Measurements from ENCODE around the gene WDR86. TPM values are rescaled to one million over a fixed set of nuclear protein-coding genes. Genes with fewer than 3 reads are reported as not detected.

The WDR86 gene
- total RNA-seq, 1 experiment from 2014 or later, result 0.86 TPM

DNA sequence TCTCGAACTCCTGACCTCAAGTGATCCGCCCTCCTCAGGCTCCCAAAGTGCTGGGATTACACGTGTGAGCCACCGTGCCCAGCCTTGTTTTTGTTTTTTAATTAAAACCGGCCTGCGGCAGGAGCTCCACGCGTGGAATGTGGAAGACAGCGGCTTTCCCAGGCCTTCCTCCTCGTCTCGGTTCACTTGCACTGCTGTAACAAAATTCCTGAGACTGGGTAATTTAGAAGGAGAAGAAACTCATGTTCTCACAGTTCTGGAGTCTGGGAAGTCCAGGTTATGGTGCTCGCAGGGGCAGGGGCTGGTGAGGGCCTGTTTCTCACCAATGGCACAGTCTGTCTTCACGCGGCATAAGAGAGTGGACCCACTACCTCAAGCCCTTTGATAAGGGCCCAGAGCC is 44.5 kb upstream of the WDR86 start:
- H3K4me3 ChIP-seq (ENCODE audit: low read depth, low read length, poor library complexity, severe bottlenecking), result no peak overlapping the region
- intact Hi-C loops (cut with micrococcal nuclease; ENCODE audit: unreplicated experiment), result no loop called here
- DNase-seq (ENCODE audit: low spot score), result no peak
- POLR2A ChIA-PET (ENCODE audit: low non-redundant PET), result interaction anchor here (0.6 kb wide), 1 partner anchor 26 kb away, joined by 10 read pairs; no protein-coding TSS in a partner anchor
- no peaks in the 10 kb centered on the region for H3K9me3 ChIP-seq (ENCODE audit: low read depth, low read length, poor library complexity, severe bottlenecking)
- H3K4me1 ChIP-seq (ENCODE audit: insufficient read depth, low read length, poor library complexity, severe bottlenecking), result no peaks in the 10 kb centered on the region
- no peak overlapping the region for H3K27ac ChIP-seq (ENCODE audit: low read depth, low read length, poor library complexity, severe bottlenecking)
- no peaks in the 10 kb centered on the region for H3K36me3 ChIP-seq (ENCODE audit: insufficient read depth, low read length, poor library complexity, severe bottlenecking)
- CTCF ChIA-PET, result interaction anchor here (0.5 kb wide), 1 partner anchor 28 kb away, joined by 3 read pairs; no protein-coding TSS in a partner anchor
- TF ChIP-seq, protein P1, sequence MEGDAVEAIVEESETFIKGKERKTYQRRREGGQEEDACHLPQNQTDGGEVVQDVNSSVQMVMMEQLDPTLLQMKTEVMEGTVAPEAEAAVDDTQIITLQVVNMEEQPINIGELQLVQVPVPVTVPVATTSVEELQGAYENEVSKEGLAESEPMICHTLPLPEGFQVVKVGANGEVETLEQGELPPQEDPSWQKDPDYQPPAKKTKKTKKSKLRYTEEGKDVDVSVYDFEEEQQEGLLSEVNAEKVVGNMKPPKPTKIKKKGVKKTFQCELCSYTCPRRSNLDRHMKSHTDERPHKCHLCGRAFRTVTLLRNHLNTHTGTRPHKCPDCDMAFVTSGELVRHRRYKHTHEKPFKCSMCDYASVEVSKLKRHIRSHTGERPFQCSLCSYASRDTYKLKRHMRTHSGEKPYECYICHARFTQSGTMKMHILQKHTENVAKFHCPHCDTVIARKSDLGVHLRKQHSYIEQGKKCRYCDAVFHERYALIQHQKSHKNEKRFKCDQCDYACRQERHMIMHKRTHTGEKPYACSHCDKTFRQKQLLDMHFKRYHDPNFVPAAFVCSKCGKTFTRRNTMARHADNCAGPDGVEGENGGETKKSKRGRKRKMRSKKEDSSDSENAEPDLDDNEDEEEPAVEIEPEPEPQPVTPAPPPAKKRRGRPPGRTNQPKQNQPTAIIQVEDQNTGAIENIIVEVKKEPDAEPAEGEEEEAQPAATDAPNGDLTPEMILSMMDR (conservative IDR thresholded peaks at IDR 0.05; ENCODE audit: low read depth, low read length), result no peak
- no peak for TF ChIP-seq EZH2 (IDR thresholded peaks at IDR 0.05; ENCODE audit: borderline replicate concordance, low read depth, low read length, poor library complexity, severe bottlenecking)
- H3K27me3 ChIP-seq (replicated peaks; ENCODE audit: insufficient read depth, low read depth, low read length, poor library complexity), result no peaks in the 10 kb centered on the region
- no TSS peak for BruUV-seq (replicated peaks)

DNA sequence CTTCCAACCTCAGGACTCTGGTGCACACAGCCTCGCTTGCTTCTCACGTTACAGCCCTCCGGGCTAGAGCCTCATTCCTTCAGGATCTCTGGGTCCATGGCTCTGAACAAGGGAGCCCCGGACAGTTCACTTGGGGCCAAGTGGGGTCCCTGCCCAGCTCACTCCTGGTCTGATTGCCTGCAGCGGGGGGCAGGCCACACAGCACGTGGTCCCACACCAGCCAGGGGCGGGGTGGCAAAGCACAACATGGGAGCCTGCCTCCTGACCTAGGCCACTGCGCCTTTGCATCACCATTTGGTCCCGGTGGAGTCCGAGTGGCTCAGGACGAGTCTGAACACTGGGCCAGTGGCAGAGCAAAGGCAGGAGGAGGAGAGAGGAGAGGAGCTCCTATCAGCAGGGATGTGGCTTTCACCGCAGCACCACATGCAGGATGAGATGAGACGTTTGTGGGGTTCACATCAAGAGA is 43.5 kb upstream of the WDR86 start:
- CTCF ChIA-PET, result no interaction called here
- no TSS peak for BruUV-seq (replicated peaks)

GRCh38 chr7:151452680-151453325 is 43.0 kb upstream of the WDR86 start:
- no peaks in the 10 kb centered on the region for H3K36me3 ChIP-seq (ENCODE audit: insufficient read depth, low read length, poor library complexity, severe bottlenecking)
- H3K4me3 ChIP-seq (ENCODE audit: low read depth, low read length, poor library complexity, severe bottlenecking), result no peak overlapping the region
- ChIA-PET POLR2A (ENCODE audit: low non-redundant PET) (no interaction called here), CTCF (no interaction called here)
- no peak for TF ChIP-seq EZH2 (IDR thresholded peaks at IDR 0.05; ENCODE audit: borderline replicate concordance, low read depth, low read length, poor library complexity, severe bottlenecking)
- TF ChIP-seq, protein P1 (conservative IDR thresholded peaks at IDR 0.05; ENCODE audit: low read depth, low read length), result no peak
- H3K27me3 ChIP-seq (replicated peaks; ENCODE audit: insufficient read depth, low read depth, low read length, poor library complexity), result no peaks in the 10 kb centered on the region
- DNase-seq (ENCODE audit: low spot score), result no peak
- peaks cover 4% of the 10 kb centered on the region for H3K4me1 ChIP-seq (ENCODE audit: insufficient read depth, low read length, poor library complexity, severe bottlenecking)
- BruUV-seq (replicated peaks), result no TSS peak
- H3K27ac ChIP-seq (ENCODE audit: low read depth, low read length, poor library complexity, severe bottlenecking), result no peak overlapping the region
- intact Hi-C loops (cut with micrococcal nuclease; ENCODE audit: unreplicated experiment), result no loop called here
- H3K9me3 ChIP-seq (ENCODE audit: low read depth, low read length, poor library complexity, severe bottlenecking), result no peaks in the 10 kb centered on the region

More for the DNA sequence above, 43.5 kb upstream of the WDR86 start:
- intact Hi-C loops (cut with micrococcal nuclease; ENCODE audit: unreplicated experiment), result no loop called here
- POLR2A ChIA-PET (ENCODE audit: low non-redundant PET), result no interaction called here
- no peak for DNase-seq (ENCODE audit: low spot score)
- H3K9me3 ChIP-seq (ENCODE audit: low read depth, low read length, poor library complexity, severe bottlenecking), result no peaks in the 10 kb centered on the region
- no peaks in the 10 kb centered on the region for H3K4me1 ChIP-seq (ENCODE audit: insufficient read depth, low read length, poor library complexity, severe bottlenecking)
- no peak for TF ChIP-seq EZH2 (IDR thresholded peaks at IDR 0.05; ENCODE audit: borderline replicate concordance, low read depth, low read length, poor library complexity, severe bottlenecking)
- TF ChIP-seq, protein P1 (conservative IDR thresholded peaks at IDR 0.05; ENCODE audit: low read depth, low read length), result no peak
- H3K36me3 ChIP-seq (ENCODE audit: insufficient read depth, low read length, poor library complexity, severe bottlenecking), result no peaks in the 10 kb centered on the region
- H3K4me3 ChIP-seq (ENCODE audit: low read depth, low read length, poor library complexity, severe bottlenecking), result no peak overlapping the region
- no peak overlapping the region for H3K27ac ChIP-seq (ENCODE audit: low read depth, low read length, poor library complexity, severe bottlenecking)
- H3K27me3 ChIP-seq (replicated peaks; ENCODE audit: insufficient read depth, low read depth, low read length, poor library complexity), result no peaks in the 10 kb centered on the region

Data from A673 (cell line).